ENCODE measurements around the gene LRRC18.

Gene LRRC18

GRCh38 chr10:48946891-48947500 is 7.4 kb upstream of the LRRC18 start:
- Histone ChIP-seq H3K9me3 (ENCODE audit: control insufficient read depth in 2 of 2, low read length in 2 of 2) (no peaks in the 10 kb centered on the region), H3K4me3 (ENCODE audit: low read length in 2 of 2) (no peak overlapping the region), H3K36me3 (ENCODE audit: control insufficient read depth in 2 of 2, insufficient read depth in 2 of 2, low read length in 2 of 2) (peaks cover 0 to 3% of the 10 kb centered on the region in 2 donors), H3K4me1 (ENCODE audit: control insufficient read depth in 2 of 2, insufficient read depth in 2 of 2, low read length in 2 of 2) (peaks cover 3 to 8% of the 10 kb centered on the region in 2 donors), H3K27ac (ENCODE audit: low read depth in 2 of 2, low read length in 2 of 2) (no peak overlapping the region), H3K27me3 (ENCODE audit: control insufficient read depth in 2 of 2, insufficient read depth in 2 of 2, low read length in 2 of 2) (no peaks in the 10 kb centered on the region), H3K9ac (ENCODE audit: low read depth in 1 of 2, low read length in 2 of 2) (no peak overlapping the region)

- peaks cover 3 to 8% of the 10 kb centered on the region in 2 donors for H3K4me1 ChIP-seq (ENCODE audit: control insufficient read depth in 2 of 2, insufficient read depth in 2 of 2, low read length in 2 of 2)
- H3K9me3 ChIP-seq (ENCODE audit: control insufficient read depth in 2 of 2, low read length in 2 of 2) = no peaks in the 10 kb centered on the region
- peaks cover 0 to 3% of the 10 kb centered on the region in 2 donors for H3K36me3 ChIP-seq (ENCODE audit: control insufficient read depth in 2 of 2, insufficient read depth in 2 of 2, low read length in 2 of 2)
- H3K9ac ChIP-seq (ENCODE audit: low read depth in 1 of 2, low read length in 2 of 2) = no peak overlapping the region
- H3K27ac ChIP-seq (ENCODE audit: low read depth in 2 of 2, low read length in 2 of 2) = no peak overlapping the region
- H3K27me3 ChIP-seq (ENCODE audit: control insufficient read depth in 2 of 2, insufficient read depth in 2 of 2, low read length in 2 of 2) = no peaks in the 10 kb centered on the region
- no peak overlapping the region for H3K4me3 ChIP-seq (ENCODE audit: low read length in 2 of 2)
Measured at GRCh38 chr10:48946332-48946731, 6.7 kb upstream of the LRRC18 start.

- Histone ChIP-seq H3K9me3 (ENCODE audit: control insufficient read depth in 2 of 2, low read length in 2 of 2) (no peaks in the 10 kb centered on the region), H3K9ac (ENCODE audit: low read depth in 1 of 2, low read length in 2 of 2) (no peak overlapping the region), H3K36me3 (ENCODE audit: control insufficient read depth in 2 of 2, insufficient read depth in 2 of 2, low read length in 2 of 2) (peaks cover 0 to 3% of the 10 kb centered on the region in 2 donors)
Measured at GRCh38 chr10:48945441-48946130, 5.9 kb upstream of the LRRC18 start.

GRCh38 chr10:48944171-48944570 is 4.5 kb upstream of the LRRC18 start:
- no peaks in the 10 kb centered on the region for H3K27me3 ChIP-seq (ENCODE audit: control insufficient read depth in 2 of 2, insufficient read depth in 2 of 2, low read length in 2 of 2)
- H3K27ac ChIP-seq (ENCODE audit: low read depth in 2 of 2, low read length in 2 of 2) = no peak overlapping the region
- no peaks in the 10 kb centered on the region for H3K9me3 ChIP-seq (ENCODE audit: control insufficient read depth in 2 of 2, low read length in 2 of 2)
- peaks cover 0 to 3% of the 10 kb centered on the region in 2 donors for H3K36me3 ChIP-seq (ENCODE audit: control insufficient read depth in 2 of 2, insufficient read depth in 2 of 2, low read length in 2 of 2)
- H3K4me3 ChIP-seq (ENCODE audit: low read length in 2 of 2) = no peak overlapping the region
- no peak overlapping the region for H3K9ac ChIP-seq (ENCODE audit: low read depth in 1 of 2, low read length in 2 of 2)
- H3K4me1 ChIP-seq (ENCODE audit: control insufficient read depth in 2 of 2, insufficient read depth in 2 of 2, low read length in 2 of 2) = peaks cover 3 to 8% of the 10 kb centered on the region in 2 donors

More at GRCh38 chr10:48945441-48946130, 5.9 kb upstream of the LRRC18 start:
- peaks cover 3 to 8% of the 10 kb centered on the region in 2 donors for H3K4me1 ChIP-seq (ENCODE audit: control insufficient read depth in 2 of 2, insufficient read depth in 2 of 2, low read length in 2 of 2)
- no peak overlapping the region for H3K27ac ChIP-seq (ENCODE audit: low read depth in 2 of 2, low read length in 2 of 2)
- H3K27me3 ChIP-seq (ENCODE audit: control insufficient read depth in 2 of 2, insufficient read depth in 2 of 2, low read length in 2 of 2) = no peaks in the 10 kb centered on the region
- H3K4me3 ChIP-seq (ENCODE audit: low read length in 2 of 2) = no peak overlapping the region

GRCh38 chr10:48943096-48943495 is 3.5 kb upstream of the LRRC18 start:
- Histone ChIP-seq H3K27me3 (ENCODE audit: control insufficient read depth in 2 of 2, insufficient read depth in 2 of 2, low read length in 2 of 2) (no peaks in the 10 kb centered on the region), H3K36me3 (ENCODE audit: control insufficient read depth in 2 of 2, insufficient read depth in 2 of 2, low read length in 2 of 2) (peaks cover 0 to 3% of the 10 kb centered on the region in 2 donors), H3K4me1 (ENCODE audit: control insufficient read depth in 2 of 2, insufficient read depth in 2 of 2, low read length in 2 of 2) (peaks cover 3 to 8% of the 10 kb centered on the region in 2 donors), H3K9me3 (ENCODE audit: control insufficient read depth in 2 of 2, low read length in 2 of 2) (no peaks in the 10 kb centered on the region), H3K4me3 (ENCODE audit: low read length in 2 of 2) (no peak overlapping the region), H3K27ac (ENCODE audit: low read depth in 2 of 2, low read length in 2 of 2) (no peak overlapping the region), H3K9ac (ENCODE audit: low read depth in 1 of 2, low read length in 2 of 2) (no peak overlapping the region)

GRCh38 chr10:48941427-48942075 is 1.9 kb upstream of the LRRC18 start:
- no peaks in the 10 kb centered on the region for H3K9me3 ChIP-seq (ENCODE audit: control insufficient read depth in 2 of 2, low read length in 2 of 2)
- H3K27ac ChIP-seq (ENCODE audit: low read depth in 2 of 2, low read length in 2 of 2) = no peak overlapping the region
- no peak overlapping the region for H3K4me3 ChIP-seq (ENCODE audit: low read length in 2 of 2)
- H3K36me3 ChIP-seq (ENCODE audit: control insufficient read depth in 2 of 2, insufficient read depth in 2 of 2, low read length in 2 of 2) = peaks cover 0 to 2% of the 10 kb centered on the region in 2 donors
- no peak overlapping the region for H3K9ac ChIP-seq (ENCODE audit: low read depth in 1 of 2, low read length in 2 of 2)
- H3K4me1 ChIP-seq (ENCODE audit: control insufficient read depth in 2 of 2, insufficient read depth in 2 of 2, low read length in 2 of 2) = peaks cover 3 to 4% of the 10 kb centered on the region in 2 donors
- H3K27me3 ChIP-seq (ENCODE audit: control insufficient read depth in 2 of 2, insufficient read depth in 2 of 2, low read length in 2 of 2) = no peaks in the 10 kb centered on the region

GRCh38 chr10:48940958-48941357 is 1.3 kb upstream of the LRRC18 start:
- no peak overlapping the region for H3K9ac ChIP-seq (ENCODE audit: low read depth in 1 of 2, low read length in 2 of 2)
- H3K4me3 ChIP-seq (ENCODE audit: low read length in 2 of 2) = no peak overlapping the region
- H3K36me3 ChIP-seq (ENCODE audit: control insufficient read depth in 2 of 2, insufficient read depth in 2 of 2, low read length in 2 of 2) = no peaks in the 10 kb centered on the region
- no peak overlapping the region for H3K27ac ChIP-seq (ENCODE audit: low read depth in 2 of 2, low read length in 2 of 2)
- no peaks in the 10 kb centered on the region for H3K27me3 ChIP-seq (ENCODE audit: control insufficient read depth in 2 of 2, insufficient read depth in 2 of 2, low read length in 2 of 2)
- H3K4me1 ChIP-seq (ENCODE audit: control insufficient read depth in 2 of 2, insufficient read depth in 2 of 2, low read length in 2 of 2) = peaks cover 0 to 1% of the 10 kb centered on the region in 2 donors
- H3K9me3 ChIP-seq (ENCODE audit: control insufficient read depth in 2 of 2, low read length in 2 of 2) = no peaks in the 10 kb centered on the region

GRCh38 chr10:48940372-48940771 is 732 bp upstream of the LRRC18 start:
- no peak overlapping the region for H3K27ac ChIP-seq (ENCODE audit: low read depth in 2 of 2, low read length in 2 of 2)
- no peak overlapping the region for H3K9ac ChIP-seq (ENCODE audit: low read depth in 1 of 2, low read length in 2 of 2)
- no peaks in the 10 kb centered on the region for H3K9me3 ChIP-seq (ENCODE audit: control insufficient read depth in 2 of 2, low read length in 2 of 2)
- no peaks in the 10 kb centered on the region for H3K4me1 ChIP-seq (ENCODE audit: control insufficient read depth in 2 of 2, insufficient read depth in 2 of 2, low read length in 2 of 2)
- H3K27me3 ChIP-seq (ENCODE audit: control insufficient read depth in 2 of 2, insufficient read depth in 2 of 2, low read length in 2 of 2) = no peaks in the 10 kb centered on the region
- no peak overlapping the region for H3K4me3 ChIP-seq (ENCODE audit: low read length in 2 of 2)
- H3K36me3 ChIP-seq (ENCODE audit: control insufficient read depth in 2 of 2, insufficient read depth in 2 of 2, low read length in 2 of 2) = no peaks in the 10 kb centered on the region

- Histone ChIP-seq H3K36me3 (ENCODE audit: control insufficient read depth in 2 of 2, insufficient read depth in 2 of 2, low read length in 2 of 2) (no peaks in the 10 kb centered on the region), H3K4me3 (ENCODE audit: low read length in 2 of 2) (no peak overlapping the region), H3K4me1 (ENCODE audit: control insufficient read depth in 2 of 2, insufficient read depth in 2 of 2, low read length in 2 of 2) (no peaks in the 10 kb centered on the region), H3K9ac (ENCODE audit: low read depth in 1 of 2, low read length in 2 of 2) (no peak overlapping the region), H3K27me3 (ENCODE audit: control insufficient read depth in 2 of 2, insufficient read depth in 2 of 2, low read length in 2 of 2) (no peaks in the 10 kb centered on the region), H3K9me3 (ENCODE audit: control insufficient read depth in 2 of 2, low read length in 2 of 2) (no peaks in the 10 kb centered on the region), H3K27ac (ENCODE audit: low read depth in 2 of 2, low read length in 2 of 2) (no peak overlapping the region)
Measured at GRCh38 chr10:48938990-48939536, 577 bp downstream of the LRRC18 start.

GRCh38 chr10:48938281-48938680 is 1.4 kb downstream of the LRRC18 start:
- no peak overlapping the region for H3K27ac ChIP-seq (ENCODE audit: low read depth in 2 of 2, low read length in 2 of 2)
- H3K36me3 ChIP-seq (ENCODE audit: control insufficient read depth in 2 of 2, insufficient read depth in 2 of 2, low read length in 2 of 2) = no peaks in the 10 kb centered on the region
- H3K4me3 ChIP-seq (ENCODE audit: low read length in 2 of 2) = no peak overlapping the region
- no peak overlapping the region for H3K9ac ChIP-seq (ENCODE audit: low read depth in 1 of 2, low read length in 2 of 2)
- no peaks in the 10 kb centered on the region for H3K4me1 ChIP-seq (ENCODE audit: control insufficient read depth in 2 of 2, insufficient read depth in 2 of 2, low read length in 2 of 2)
- no peaks in the 10 kb centered on the region for H3K27me3 ChIP-seq (ENCODE audit: control insufficient read depth in 2 of 2, insufficient read depth in 2 of 2, low read length in 2 of 2)
- no peaks in the 10 kb centered on the region for H3K9me3 ChIP-seq (ENCODE audit: control insufficient read depth in 2 of 2, low read length in 2 of 2)
